HEK293 (cell line): ENCODE data around the gene CEBPG.

ENCODE experiments used
- CTCF ChIA-PET: fragments of 350-600 bp; formaldehyde crosslinking; extraction: SDS; loops from one replicate; lab custom pipeline; 2021; ENCODE audit warnings: antibody characterized with exemption; lab: Yijun Ruan, JAX
- POLR2A ChIA-PET: fragments of 300-600 bp; formaldehyde crosslinking; extraction: SDS; loops from one replicate; lab custom pipeline; 2020; ENCODE audit warnings: antibody characterized with exemption, inconsistent platforms; lab: Yijun Ruan, JAX
- H3K27ac ChIP-seq: fragments of 200-500 bp; sonication (Bioruptor generic); 2 replicates; pipeline ENCODE4 v1.5.1; 2014; ENCODE audit warnings: low read depth, low read length, control low read depth, inconsistent platforms; ENCODE audit errors: extremely low read depth
- H3K36me3 ChIP-seq, 2 experiments: fragments of 200-500 bp in 1 of 2; sonication (Bioruptor generic) in 1 of 2; 1 replicate in 1 of 2; 2 replicates in 1 of 2; pipeline ENCODE4 v1.5.1; 2014 to 2017; ENCODE audit warnings: inconsistent platforms in 2 of 2, low read length in 2 of 2; ENCODE audit not compliant: control insufficient read depth in 2 of 2, insufficient read depth in 1 of 2
- H3K4me1 ChIP-seq: fragments of 200-500 bp; sonication (Bioruptor generic); 2 replicates; pipeline ENCODE4 v1.5.1; 2014; ENCODE audit warnings: mild to moderate bottlenecking, low read length, inconsistent platforms; ENCODE audit not compliant: control insufficient read depth, insufficient read depth
- H3K4me3 ChIP-seq: 2 replicates; pipeline ENCODE4 v1.5.1; 2011; ENCODE audit warnings: low read depth, mild to moderate bottlenecking, control low read depth, low read length, moderate library complexity
- H3K9me3 ChIP-seq: fragments of 200-500 bp; sonication (Bioruptor generic); 2 replicates; pipeline ENCODE4 v1.5.1; 2014; ENCODE audit warnings: low read depth, low read length, inconsistent platforms; ENCODE audit not compliant: control insufficient read depth, insufficient read depth
- BCL6B ChIP-seq: fragments of 450-650 bp; formaldehyde crosslinking; IDR thresholded peaks from 2 replicates; pipeline ENCODE4 v1.5.1; 2017; ENCODE audit warnings: missing biosample characterization, missing genetic modification characterization
- FEZF1 ChIP-seq: fragments of 450-650 bp; formaldehyde crosslinking; IDR thresholded peaks from 2 replicates; pipeline ENCODE4 v1.5.1; 2016; ENCODE audit warnings: missing biosample characterization, missing genetic modification characterization
- MYNN ChIP-seq: fragments of 450-650 bp; formaldehyde crosslinking; IDR thresholded peaks from 2 replicates; pipeline ENCODE4 v1.5.1; 2016; ENCODE audit warnings: missing biosample characterization, missing genetic modification characterization, borderline replicate concordance
- SP7 ChIP-seq: fragments of 450-650 bp; formaldehyde crosslinking; IDR thresholded peaks from 2 replicates; pipeline ENCODE4 v1.5.1; 2016; ENCODE audit warnings: missing biosample characterization, missing genetic modification characterization
- TSHZ1 ChIP-seq: fragments of 450-650 bp; formaldehyde crosslinking; IDR thresholded peaks from 2 replicates; pipeline ENCODE4 v1.5.1; 2016; ENCODE audit warnings: missing biosample characterization, missing genetic modification characterization, borderline replicate concordance
- ZEB2 ChIP-seq: fragments of 450-650 bp; formaldehyde crosslinking; IDR thresholded peaks from 2 replicates; pipeline ENCODE4 v1.5.1; 2016; ENCODE audit warnings: missing biosample characterization, missing genetic modification characterization
- ZNF174 ChIP-seq: fragments of 450-650 bp; formaldehyde crosslinking; IDR thresholded peaks from 2 replicates; pipeline ENCODE4 v1.5.0; 2017; ENCODE audit warnings: missing biosample characterization, mild to moderate bottlenecking, missing genetic modification characterization
- ZNF18 ChIP-seq: fragments of 450-650 bp; formaldehyde crosslinking; IDR thresholded peaks from 2 replicates; pipeline ENCODE4 v1.5.1; 2016; ENCODE audit warnings: missing biosample characterization, missing genetic modification characterization
- ZNF23 ChIP-seq: fragments of 450-650 bp; formaldehyde crosslinking; IDR thresholded peaks from 2 replicates; pipeline ENCODE4 v1.5.1; 2016; ENCODE audit warnings: missing biosample characterization, missing genetic modification characterization, borderline replicate concordance
- ZNF26 ChIP-seq: fragments of 450-650 bp; formaldehyde crosslinking; IDR thresholded peaks from 2 replicates; pipeline ENCODE4 v1.5.1; 2016; ENCODE audit warnings: missing biosample characterization, missing genetic modification characterization
- ZNF335 ChIP-seq: fragments of 450-650 bp; formaldehyde crosslinking; conservative IDR thresholded peaks from 2 replicates; pipeline ENCODE4 v1.5.1; 2016; ENCODE audit warnings: missing biosample characterization, missing genetic modification characterization
- ZNF560 ChIP-seq: fragments of 450-650 bp; formaldehyde crosslinking; IDR thresholded peaks from 2 replicates; pipeline ENCODE4 v1.5.1; 2017; ENCODE audit warnings: missing biosample characterization, missing genetic modification characterization, borderline replicate concordance
- ZNF600 ChIP-seq: fragments of 450-650 bp; formaldehyde crosslinking; IDR thresholded peaks from 2 replicates; pipeline ENCODE4 v1.5.1; 2016; ENCODE audit warnings: missing biosample characterization, missing genetic modification characterization
- ZSCAN30 ChIP-seq: fragments of 450-650 bp; IDR thresholded peaks from 2 replicates; pipeline ENCODE4 v1.5.1; 2018; ENCODE audit warnings: missing biosample characterization, mild to moderate bottlenecking, missing genetic modification characterization, moderate library complexity
- TF ChIP-seq, protein P1 (sequence below): fragments of 450-650 bp; formaldehyde crosslinking; IDR thresholded peaks from 2 replicates; pipeline ENCODE4 v1.5.1; 2016; ENCODE audit warnings: missing biosample characterization, missing genetic modification characterization
- TF ChIP-seq, protein P2 (sequence below): fragments of 450-650 bp; formaldehyde crosslinking; IDR thresholded peaks from 2 replicates; pipeline ENCODE4 v1.5.1; 2016; ENCODE audit warnings: missing biosample characterization, missing genetic modification characterization
- TF ChIP-seq, protein P3 (sequence below): fragments of 450-650 bp; IDR thresholded peaks from 2 replicates; pipeline ENCODE4 v1.5.1; 2018; ENCODE audit warnings: missing biosample characterization, mild to moderate bottlenecking, missing genetic modification characterization

The CEBPG gene

GRCh38 chr19:33379151-33379829 lies 5.8 kb downstream of the CEBPG start:
- Histone ChIP-seq H3K4me3 (no peak overlapping the region), H3K27ac (no peak overlapping the region), H3K36me3 (peaks cover 22 to 33% of the 10 kb centered on the region in 2 experiments)
- CTCF ChIA-PET: interaction anchor here (0.7 to 5.2 kb wide), 14 partner anchors 9 to 144 kb away, joined by 3 to 26 read pairs (median 4); partner anchors contain the start of gene CEBPA
- TF ChIP-seq FEZF1 (tag by site-specific recombination) (no peak), ZNF600 (tag by site-specific recombination) (peak; percentile 57; the same call in 1 of the 2 replicates), TSHZ1 (tag by site-specific recombination) (no peak)
- TF ChIP-seq, protein P1, sequence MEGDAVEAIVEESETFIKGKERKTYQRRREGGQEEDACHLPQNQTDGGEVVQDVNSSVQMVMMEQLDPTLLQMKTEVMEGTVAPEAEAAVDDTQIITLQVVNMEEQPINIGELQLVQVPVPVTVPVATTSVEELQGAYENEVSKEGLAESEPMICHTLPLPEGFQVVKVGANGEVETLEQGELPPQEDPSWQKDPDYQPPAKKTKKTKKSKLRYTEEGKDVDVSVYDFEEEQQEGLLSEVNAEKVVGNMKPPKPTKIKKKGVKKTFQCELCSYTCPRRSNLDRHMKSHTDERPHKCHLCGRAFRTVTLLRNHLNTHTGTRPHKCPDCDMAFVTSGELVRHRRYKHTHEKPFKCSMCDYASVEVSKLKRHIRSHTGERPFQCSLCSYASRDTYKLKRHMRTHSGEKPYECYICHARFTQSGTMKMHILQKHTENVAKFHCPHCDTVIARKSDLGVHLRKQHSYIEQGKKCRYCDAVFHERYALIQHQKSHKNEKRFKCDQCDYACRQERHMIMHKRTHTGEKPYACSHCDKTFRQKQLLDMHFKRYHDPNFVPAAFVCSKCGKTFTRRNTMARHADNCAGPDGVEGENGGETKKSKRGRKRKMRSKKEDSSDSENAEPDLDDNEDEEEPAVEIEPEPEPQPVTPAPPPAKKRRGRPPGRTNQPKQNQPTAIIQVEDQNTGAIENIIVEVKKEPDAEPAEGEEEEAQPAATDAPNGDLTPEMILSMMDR (tag by site-specific recombination): peak; percentile 60; the same call in 1 of the 2 replicates
- TF ChIP-seq, all 188 proteins: peak for 2
- H3K4me1 ChIP-seq: peaks cover 70% of the 10 kb centered on the region
- no peaks in the 10 kb centered on the region for H3K9me3 ChIP-seq
- POLR2A ChIA-PET: interaction anchor here (0.6 to 3.0 kb wide), 3 partner anchors 11 to 79 kb away, joined by 3 to 8 read pairs (median 5); partner anchors contain the start of gene CEBPA

- ChIA-PET POLR2A (interaction anchor here (5.1 kb wide), 1 partner anchor 8 kb away, joined by 44 read pairs; the partner anchor contains the start of gene CEBPG), CTCF (interaction anchor here (0.6 to 5.2 kb wide), 15 partner anchors 7 to 256 kb away, joined by 3 to 23 read pairs (median 5); partner anchors contain the start of genes CEBPA and CEBPG)
- H3K36me3 ChIP-seq: peaks cover 22 to 37% of the 10 kb centered on the region in 2 experiments
- no peaks in the 10 kb centered on the region for H3K9me3 ChIP-seq
- no peak overlapping the region for H3K27ac ChIP-seq
- peaks cover 53% of the 10 kb centered on the region for H3K4me1 ChIP-seq
- H3K4me3 ChIP-seq: no peak overlapping the region
- TF ChIP-seq ZNF174 (tag by site-specific recombination): no peak
- no peak for TF ChIP-seq ZNF560 (tag by site-specific recombination)
- TF ChIP-seq ZNF23: no peak
- no peak for TF ChIP-seq SP7
- TF ChIP-seq MYNN (tag by site-specific recombination): no peak
- TF ChIP-seq ZNF18 (tag by site-specific recombination): no peak
- no peak for TF ChIP-seq ZNF26 (tag by site-specific recombination)
- no peak for TF ChIP-seq ZNF335 (tag by site-specific recombination)
- no peak for TF ChIP-seq ZSCAN30
- TF ChIP-seq, protein P2, sequence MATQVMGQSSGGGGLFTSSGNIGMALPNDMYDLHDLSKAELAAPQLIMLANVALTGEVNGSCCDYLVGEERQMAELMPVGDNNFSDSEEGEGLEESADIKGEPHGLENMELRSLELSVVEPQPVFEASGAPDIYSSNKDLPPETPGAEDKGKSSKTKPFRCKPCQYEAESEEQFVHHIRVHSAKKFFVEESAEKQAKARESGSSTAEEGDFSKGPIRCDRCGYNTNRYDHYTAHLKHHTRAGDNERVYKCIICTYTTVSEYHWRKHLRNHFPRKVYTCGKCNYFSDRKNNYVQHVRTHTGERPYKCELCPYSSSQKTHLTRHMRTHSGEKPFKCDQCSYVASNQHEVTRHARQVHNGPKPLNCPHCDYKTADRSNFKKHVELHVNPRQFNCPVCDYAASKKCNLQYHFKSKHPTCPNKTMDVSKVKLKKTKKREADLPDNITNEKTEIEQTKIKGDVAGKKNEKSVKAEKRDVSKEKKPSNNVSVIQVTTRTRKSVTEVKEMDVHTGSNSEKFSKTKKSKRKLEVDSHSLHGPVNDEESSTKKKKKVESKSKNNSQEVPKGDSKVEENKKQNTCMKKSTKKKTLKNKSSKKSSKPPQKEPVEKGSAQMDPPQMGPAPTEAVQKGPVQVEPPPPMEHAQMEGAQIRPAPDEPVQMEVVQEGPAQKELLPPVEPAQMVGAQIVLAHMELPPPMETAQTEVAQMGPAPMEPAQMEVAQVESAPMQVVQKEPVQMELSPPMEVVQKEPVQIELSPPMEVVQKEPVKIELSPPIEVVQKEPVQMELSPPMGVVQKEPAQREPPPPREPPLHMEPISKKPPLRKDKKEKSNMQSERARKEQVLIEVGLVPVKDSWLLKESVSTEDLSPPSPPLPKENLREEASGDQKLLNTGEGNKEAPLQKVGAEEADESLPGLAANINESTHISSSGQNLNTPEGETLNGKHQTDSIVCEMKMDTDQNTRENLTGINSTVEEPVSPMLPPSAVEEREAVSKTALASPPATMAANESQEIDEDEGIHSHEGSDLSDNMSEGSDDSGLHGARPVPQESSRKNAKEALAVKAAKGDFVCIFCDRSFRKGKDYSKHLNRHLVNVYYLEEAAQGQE (tag by site-specific recombination): no peak
- TF ChIP-seq ZEB2 (tag by site-specific recombination): no peak
- TF ChIP-seq BCL6B: no peak
- TF ChIP-seq, protein P3, sequence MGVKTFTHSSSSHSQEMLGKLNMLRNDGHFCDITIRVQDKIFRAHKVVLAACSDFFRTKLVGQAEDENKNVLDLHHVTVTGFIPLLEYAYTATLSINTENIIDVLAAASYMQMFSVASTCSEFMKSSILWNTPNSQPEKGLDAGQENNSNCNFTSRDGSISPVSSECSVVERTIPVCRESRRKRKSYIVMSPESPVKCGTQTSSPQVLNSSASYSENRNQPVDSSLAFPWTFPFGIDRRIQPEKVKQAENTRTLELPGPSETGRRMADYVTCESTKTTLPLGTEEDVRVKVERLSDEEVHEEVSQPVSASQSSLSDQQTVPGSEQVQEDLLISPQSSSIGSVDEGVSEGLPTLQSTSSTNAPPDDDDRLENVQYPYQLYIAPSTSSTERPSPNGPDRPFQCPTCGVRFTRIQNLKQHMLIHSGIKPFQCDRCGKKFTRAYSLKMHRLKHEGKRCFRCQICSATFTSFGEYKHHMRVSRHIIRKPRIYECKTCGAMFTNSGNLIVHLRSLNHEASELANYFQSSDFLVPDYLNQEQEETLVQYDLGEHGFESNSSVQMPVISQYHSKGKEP: no peak
Observed at GRCh38 chr19:33381101-33381500, 7.6 kb downstream of the CEBPG start.
